Stimulated activated CD8-positive, alpha-beta memory T cell treated with anti-CD3 and anti-CD28 coated beads, Interleukin-15, amount 100 ng/mL, for 48 hours (primary cell): ENCODE results near the gene ZBTB33.

Experiments used
- DNase-seq, 2 donors: peaks; one replicate each; pipeline ENCODE4 v3.0.0-alpha.2; 2020; ENCODE audit warnings: low read depth in 2 of 2

The ZBTB33 gene

DNA sequence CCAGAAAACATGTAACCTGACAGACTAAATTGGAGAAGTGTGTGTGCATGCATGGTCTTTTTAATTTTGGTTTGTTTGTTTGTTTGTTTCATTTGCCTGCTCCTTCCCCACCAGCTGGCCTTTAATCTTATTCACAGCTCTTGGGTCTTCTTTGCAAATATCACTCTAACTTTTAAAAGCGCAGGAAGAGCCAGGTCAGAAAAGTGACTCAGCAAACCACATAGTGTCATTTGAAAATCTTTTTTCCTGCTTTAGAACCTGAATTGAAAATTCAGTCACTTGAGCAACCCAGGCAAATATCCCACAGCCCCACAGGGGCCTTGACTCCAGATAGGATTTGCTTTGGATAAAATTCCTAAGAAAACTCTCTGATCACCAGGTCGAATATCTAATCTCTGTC lies 56.0 kb downstream of the ZBTB33 start:
- DNase-seq = no peak
